PC-3 (cell line): Measurements from ENCODE around the gene SEPTIN2. TPM values are rescaled to one million over a fixed set of nuclear protein-coding genes. Genes with fewer than 3 reads are reported as not detected.

Experiments used
- ATAC-seq: fragments of 200-7000 bp; cut with Tn5 transposase; 2 replicates; pipeline ENCODE4 v1.9.1; 2020; ENCODE audit warnings: mild to moderate bottlenecking, moderate library complexity
- BruUV-seq: library from RNA; stranded (reverse); fragments of 400-500 nt; replicated peaks from 2 replicates; lab custom pipeline; 2021; lab: Mats Ljungman, UMichigan
- CTCF ChIA-PET: fragments of 300-600 bp; sonication (Branson Sonifier 250); formaldehyde crosslinking; loops from one replicate; lab custom pipeline; 2022; ENCODE audit warnings: antibody characterized with exemption; lab: Charles Lee
- POLR2A ChIA-PET: fragments of 300-600 bp; sonication (Branson Sonifier 250); formaldehyde crosslinking; loops from one replicate; lab custom pipeline; 2022; ENCODE audit warnings: antibody characterized with exemption; ENCODE audit not compliant: unreplicated experiment; lab: Charles Lee
- DNase-seq: peaks from one replicate; pipeline ENCODE4 v3.0.0-alpha.2; 2015
- H2AFZ ChIP-seq: fragments of 300-600 bp; sonication (generic); 2 replicates; pipeline ENCODE4 v1.6.0; 2016; ENCODE audit warnings: antibody characterized with exemption, low read length
- H3F3A ChIP-seq: fragments of 300-600 bp; sonication (generic); one replicate; pipeline ENCODE4 v1.6.0; 2017; ENCODE audit warnings: antibody characterized with exemption, low read length, control low read depth, mild to moderate bottlenecking; ENCODE audit not compliant: unreplicated experiment
- H3K27ac ChIP-seq: fragments of 300-600 bp; sonication (generic); 2 replicates; pipeline ENCODE4 v1.5.1; 2016; ENCODE audit warnings: mild to moderate bottlenecking, low read length
- H3K27me3 ChIP-seq: fragments of 300-600 bp; sonication (generic); 2 replicates; pipeline ENCODE4 v1.6.1; 2016; ENCODE audit warnings: low read length, mixed read lengths
- H3K36me3 ChIP-seq: fragments of 300-600 bp; sonication (generic); 2 replicates; pipeline ENCODE4 v1.6.1; 2016; ENCODE audit warnings: low read depth, mixed run types, low read length, mixed read lengths
- H3K4me1 ChIP-seq: fragments of 300-600 bp; sonication (generic); 2 replicates; pipeline ENCODE4 v1.5.1; 2016; ENCODE audit warnings: low read length; ENCODE audit not compliant: insufficient read depth
- H3K4me2 ChIP-seq: fragments of 300-600 bp; sonication (generic); 2 replicates; pipeline ENCODE4 v1.6.0; 2016; ENCODE audit warnings: low read length
- H3K4me3 ChIP-seq: fragments of 300-600 bp; sonication (generic); 2 replicates; pipeline ENCODE4 v1.5.1; 2016; ENCODE audit warnings: mild to moderate bottlenecking, low read length, mixed read lengths
- H3K79me2 ChIP-seq: fragments of 300-600 bp; sonication (generic); 2 replicates; pipeline ENCODE4 v1.6.1; 2017; ENCODE audit warnings: low read length, mixed read lengths
- H3K9ac ChIP-seq: fragments of 300-600 bp; sonication (generic); 2 replicates; pipeline ENCODE4 v1.6.0; 2016; ENCODE audit warnings: mild to moderate bottlenecking, low read length
- H3K9me2 ChIP-seq: fragments of 300-600 bp; sonication (generic); replicated peaks from 2 replicates; pipeline ENCODE4 v1.6.1; 2016; ENCODE audit warnings: mixed run types, low read length, mixed read lengths
- H3K9me3 ChIP-seq: fragments of 300-600 bp; sonication (generic); 2 replicates; pipeline ENCODE4 v1.6.1; 2016; ENCODE audit warnings: low read length, mixed read lengths
- H4K20me1 ChIP-seq: fragments of 300-600 bp; sonication (generic); 2 replicates; pipeline ENCODE4 v1.6.1; 2016; ENCODE audit warnings: low read length, mixed read lengths
- EZH2 ChIP-seq: fragments of 300-600 bp; sonication (generic); IDR thresholded peaks from one replicate; pipeline ENCODE4 v1.6.1; 2017; ENCODE audit warnings: antibody characterized with exemption, mild to moderate bottlenecking, low read length; ENCODE audit not compliant: unreplicated experiment
- EZH2phosphoT487 ChIP-seq: fragments of 300-600 bp; sonication (generic); IDR thresholded peaks from 2 replicates; pipeline ENCODE4 v1.6.1; 2018; ENCODE audit warnings: mild to moderate bottlenecking, antibody characterized with exemption, low read length, borderline replicate concordance
- intact Hi-C: fragments of 100-400 bp; cut with micrococcal nuclease; formaldehyde crosslinking; loops from 2 replicates; pipeline ENCODE4 v1.9.0; 2023
- total RNA-seq: library from RNA; depleted of rRNA; stranded (reverse); fragments of >200 nt; gene quantifications from 2 replicates; pipeline ENCODE4 v1.2.3, GENCODE V29; 2014
- TF ChIP-seq, protein P1 (sequence below): fragments of 300-600 bp; sonication (generic); conservative IDR thresholded peaks from 2 replicates; pipeline ENCODE4 v1.5.1; 2017; ENCODE audit warnings: antibody characterized with exemption, low read depth, mild to moderate bottlenecking, low read length

The SEPTIN2 gene
- total RNA-seq, 1 experiment from 2014 or later: 185 TPM

DNA sequence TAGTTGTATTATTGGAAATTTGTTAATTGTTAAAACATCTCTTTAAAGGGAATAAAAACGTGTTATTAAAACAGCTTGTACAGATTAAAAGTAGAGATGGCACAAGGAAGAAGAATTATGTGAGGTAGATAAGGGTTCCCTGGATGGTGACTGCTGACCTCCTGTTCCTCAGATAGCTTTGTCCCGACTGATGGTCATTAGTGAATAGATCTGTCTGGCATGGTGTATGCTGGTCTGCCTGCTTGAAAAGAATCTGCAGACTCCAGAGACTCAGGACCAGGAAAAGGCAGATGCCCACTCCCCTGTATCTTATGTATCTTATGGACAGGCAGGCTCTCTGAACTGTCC lies 34.8 kb downstream of the SEPTIN2 start:
- Histone ChIP-seq H3K27ac (no peak overlapping the region), H3K9me3 (no peaks in the 10 kb centered on the region), H3K9ac (no peak overlapping the region), H3K4me1 (peaks cover 8% of the 10 kb centered on the region), H2AFZ (no peak overlapping the region), H4K20me1 (no peaks in the 10 kb centered on the region), H3K27me3 (no peaks in the 10 kb centered on the region), H3K79me2 (no peaks in the 10 kb centered on the region), H3K4me3 (no peak overlapping the region), H3K9me2 (no peaks in the 10 kb centered on the region), H3F3A (no peaks in the 10 kb centered on the region), H3K4me2 (no peak overlapping the region), H3K36me3 (peaks cover 70% of the 10 kb centered on the region)
- intact Hi-C loops: no loop called here
- DNase-seq (no peak), ATAC-seq (no peak)
- TF ChIP-seq, protein P1, sequence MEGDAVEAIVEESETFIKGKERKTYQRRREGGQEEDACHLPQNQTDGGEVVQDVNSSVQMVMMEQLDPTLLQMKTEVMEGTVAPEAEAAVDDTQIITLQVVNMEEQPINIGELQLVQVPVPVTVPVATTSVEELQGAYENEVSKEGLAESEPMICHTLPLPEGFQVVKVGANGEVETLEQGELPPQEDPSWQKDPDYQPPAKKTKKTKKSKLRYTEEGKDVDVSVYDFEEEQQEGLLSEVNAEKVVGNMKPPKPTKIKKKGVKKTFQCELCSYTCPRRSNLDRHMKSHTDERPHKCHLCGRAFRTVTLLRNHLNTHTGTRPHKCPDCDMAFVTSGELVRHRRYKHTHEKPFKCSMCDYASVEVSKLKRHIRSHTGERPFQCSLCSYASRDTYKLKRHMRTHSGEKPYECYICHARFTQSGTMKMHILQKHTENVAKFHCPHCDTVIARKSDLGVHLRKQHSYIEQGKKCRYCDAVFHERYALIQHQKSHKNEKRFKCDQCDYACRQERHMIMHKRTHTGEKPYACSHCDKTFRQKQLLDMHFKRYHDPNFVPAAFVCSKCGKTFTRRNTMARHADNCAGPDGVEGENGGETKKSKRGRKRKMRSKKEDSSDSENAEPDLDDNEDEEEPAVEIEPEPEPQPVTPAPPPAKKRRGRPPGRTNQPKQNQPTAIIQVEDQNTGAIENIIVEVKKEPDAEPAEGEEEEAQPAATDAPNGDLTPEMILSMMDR: no peak
- TF ChIP-seq EZH2 (no peak), EZH2phosphoT487 (no peak)
- no TSS peak for BruUV-seq
- ChIA-PET CTCF (no interaction called here), POLR2A (no interaction called here)

DNA sequence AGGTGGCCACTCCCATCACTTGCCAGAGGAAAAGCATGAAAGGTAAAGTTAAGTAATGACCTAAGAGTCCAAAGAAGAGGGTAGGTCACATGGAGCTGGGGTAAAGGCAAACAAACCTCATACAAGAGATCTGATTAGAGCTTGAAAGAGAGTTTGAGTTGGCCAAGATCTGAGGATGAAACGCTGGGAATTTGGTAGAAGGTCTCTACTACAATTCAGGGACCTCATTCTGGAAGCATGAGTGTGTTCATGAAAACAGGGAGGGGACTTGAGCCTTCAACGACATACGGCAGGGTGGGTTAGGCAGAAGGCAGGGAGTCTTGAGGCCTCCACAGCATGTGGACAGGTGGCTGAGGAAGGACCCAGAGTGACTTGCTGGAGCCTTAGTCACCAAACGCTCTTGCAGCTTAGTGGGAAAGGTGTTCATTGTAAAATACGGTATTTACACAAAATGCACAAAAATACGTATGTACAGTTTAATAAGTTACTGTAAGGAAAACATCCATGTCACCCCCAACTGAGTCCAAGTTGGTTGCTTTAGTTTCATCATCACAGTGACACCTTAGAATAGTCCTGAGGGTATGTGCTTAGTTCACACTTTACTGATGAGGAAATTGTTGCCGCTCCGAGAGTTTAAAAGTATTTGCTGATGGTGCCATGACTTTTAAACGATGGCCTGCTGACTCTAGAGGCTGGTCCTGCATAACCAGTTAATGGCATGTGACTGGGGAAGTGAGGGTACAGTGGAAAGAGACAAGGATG lies 35.3 kb downstream of the SEPTIN2 start:
- Histone ChIP-seq H3K27me3 (no peaks in the 10 kb centered on the region), H3K4me2 (no peak overlapping the region), H3K79me2 (no peaks in the 10 kb centered on the region), H3K9me3 (no peaks in the 10 kb centered on the region), H2AFZ (no peak overlapping the region), H3K36me3 (peaks cover 65% of the 10 kb centered on the region), H3K9ac (no peak overlapping the region), H3K4me1 (peaks cover 8% of the 10 kb centered on the region), H3K4me3 (no peak overlapping the region), H3F3A (no peaks in the 10 kb centered on the region), H4K20me1 (no peaks in the 10 kb centered on the region), H3K27ac (no peak overlapping the region), H3K9me2 (no peaks in the 10 kb centered on the region)
- ATAC-seq (no peak), DNase-seq (no peak)
- POLR2A ChIA-PET: no interaction called here
- intact Hi-C loops: no loop called here
- CTCF ChIA-PET: no interaction called here
- BruUV-seq: no TSS peak
- no peak for TF ChIP-seq EZH2phosphoT487
- no peak for TF ChIP-seq EZH2
- TF ChIP-seq, protein P1: no peak

DNA sequence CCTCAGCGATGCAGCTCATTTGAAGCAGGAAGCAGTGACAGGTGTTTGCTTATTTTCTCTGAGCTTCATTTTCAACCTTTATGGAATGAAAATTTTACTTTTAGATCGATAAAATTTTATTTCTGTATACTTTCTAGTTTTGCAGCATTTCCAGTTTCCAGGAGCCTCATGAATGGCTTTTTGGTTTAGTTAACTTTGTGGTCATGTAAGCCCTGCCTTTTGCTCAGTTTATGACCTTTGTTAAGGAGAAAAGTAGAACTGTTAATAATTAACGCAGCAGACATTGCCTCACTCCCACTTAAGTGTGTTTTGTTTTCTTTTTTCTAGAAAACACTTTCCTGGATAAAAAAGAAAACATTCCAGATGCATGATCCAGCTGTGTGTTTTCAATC lies 35.9 kb downstream of the SEPTIN2 start:
- H4K20me1 ChIP-seq: no peaks in the 10 kb centered on the region
- POLR2A ChIA-PET: no interaction called here
- H3K9me3 ChIP-seq: no peaks in the 10 kb centered on the region
- H3K4me1 ChIP-seq: peaks cover 8% of the 10 kb centered on the region
- intact Hi-C loops: no loop called here
- no peaks in the 10 kb centered on the region for H3F3A ChIP-seq
- no TSS peak for BruUV-seq
- H3K4me3 ChIP-seq: no peak overlapping the region
- no peak overlapping the region for H3K4me2 ChIP-seq
- H3K9me2 ChIP-seq: no peaks in the 10 kb centered on the region
- CTCF ChIA-PET: no interaction called here
- H3K36me3 ChIP-seq: peaks cover 60% of the 10 kb centered on the region
- TF ChIP-seq, protein P1: no peak
- TF ChIP-seq EZH2 (no peak), EZH2phosphoT487 (no peak)
- no peak overlapping the region for H2AFZ ChIP-seq
- no peak for ATAC-seq
- H3K79me2 ChIP-seq: peaks cover 3% of the 10 kb centered on the region
- no peaks in the 10 kb centered on the region for H3K27me3 ChIP-seq
- H3K9ac ChIP-seq: no peak overlapping the region
- H3K27ac ChIP-seq: no peak overlapping the region
- DNase-seq: no peak
